ENCODE results near the gene ACSF3.

The ACSF3 gene

DNA sequence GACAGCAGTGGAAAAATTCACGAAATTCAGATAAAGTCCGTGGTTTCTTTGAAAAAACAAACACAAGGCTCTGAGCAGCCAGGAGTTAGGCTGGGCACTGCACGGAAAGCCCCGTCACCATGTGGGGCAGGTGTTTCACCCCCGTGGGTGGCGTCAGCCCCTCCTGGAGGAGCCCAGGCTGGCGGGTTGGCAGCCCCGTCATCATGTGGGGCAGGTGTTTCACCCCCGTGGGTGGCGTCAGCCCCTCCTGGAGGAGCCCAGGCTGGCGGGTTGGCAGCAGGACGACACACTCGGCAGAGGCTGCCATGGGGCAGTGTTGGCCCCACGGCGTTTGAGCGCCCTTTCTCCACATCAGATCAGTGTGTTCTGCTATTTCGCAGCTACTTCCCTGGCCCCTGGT lies 38.1 kb downstream of the ACSF3 start:
- DNase-seq (ENCODE audit: low read depth in 2 of 2), result no peak

DNA sequence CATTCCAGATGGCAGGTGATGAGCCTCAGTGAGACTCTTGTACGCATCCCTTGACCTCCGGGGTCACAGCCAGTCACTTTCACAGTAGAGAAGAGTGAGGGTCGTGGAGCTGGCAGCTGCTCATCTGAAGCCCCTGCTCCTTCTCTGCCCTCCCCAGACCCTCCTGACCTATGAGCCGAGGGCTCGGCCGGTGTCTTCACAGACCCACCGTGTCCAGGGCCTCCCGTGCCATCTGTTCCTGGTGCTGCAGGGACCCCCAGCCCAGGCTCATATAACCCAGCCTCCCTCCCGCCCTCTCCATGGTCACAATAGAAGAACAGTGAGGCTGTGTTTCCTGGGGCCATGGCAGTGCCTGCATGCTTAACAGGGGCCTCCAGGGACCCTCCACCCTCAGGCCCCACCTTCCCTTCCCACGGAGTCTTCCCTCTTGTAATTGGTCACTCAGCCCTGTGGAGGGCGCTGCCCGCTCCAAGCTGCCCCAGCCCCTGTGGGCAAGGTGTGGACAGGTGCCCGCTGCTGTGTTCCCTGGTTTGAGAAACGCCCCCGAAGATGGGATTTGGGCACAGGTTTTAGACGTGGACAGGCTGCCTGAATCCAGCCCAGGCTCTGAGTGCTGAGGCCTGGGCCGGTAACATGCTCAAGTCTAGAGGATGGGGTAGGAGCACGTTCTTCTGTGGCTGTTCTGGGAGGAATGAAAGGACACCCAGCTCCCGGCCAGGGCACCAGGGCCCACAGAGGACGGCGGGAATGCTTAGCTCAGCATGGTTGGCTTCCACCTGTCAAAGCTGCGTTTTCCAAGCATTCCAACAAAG lies 38.7 kb downstream of the ACSF3 start:
- no peak for DNase-seq (ENCODE audit: low read depth in 2 of 2)

DNA sequence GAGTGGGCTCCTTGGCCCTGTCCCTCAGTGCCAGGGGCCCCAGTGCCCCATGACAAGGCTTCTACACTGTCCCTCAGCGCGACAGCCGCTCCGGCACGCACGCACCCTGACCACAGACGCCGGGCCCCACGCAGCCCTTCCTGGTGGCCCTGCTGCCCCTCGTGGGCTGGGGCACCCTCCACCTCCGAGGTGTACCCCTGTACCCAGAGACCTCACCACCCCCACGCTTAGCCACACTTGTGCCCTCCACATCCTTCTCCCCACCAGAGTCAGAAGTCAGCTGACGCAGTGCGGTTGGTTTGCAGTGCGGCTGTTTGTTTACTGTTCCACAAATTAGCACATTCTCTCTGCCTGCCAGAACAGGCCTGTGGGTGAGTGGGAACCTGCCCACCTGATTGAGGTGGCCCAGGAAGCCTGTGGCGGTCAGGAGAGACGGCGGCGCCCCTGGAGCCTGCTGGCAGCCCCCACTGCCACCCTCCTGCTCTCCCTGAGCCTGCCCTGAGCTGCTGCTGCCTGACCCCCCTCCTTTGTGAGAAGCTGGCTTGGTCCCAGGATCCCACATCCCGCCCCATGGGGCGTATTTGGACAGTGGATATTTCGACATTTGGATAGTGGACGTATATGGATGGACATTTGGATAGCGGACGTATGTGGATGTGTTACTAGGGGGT lies 39.9 kb downstream of the ACSF3 start:
- no peak for DNase-seq (ENCODE audit: low read depth in 2 of 2)

DNA sequence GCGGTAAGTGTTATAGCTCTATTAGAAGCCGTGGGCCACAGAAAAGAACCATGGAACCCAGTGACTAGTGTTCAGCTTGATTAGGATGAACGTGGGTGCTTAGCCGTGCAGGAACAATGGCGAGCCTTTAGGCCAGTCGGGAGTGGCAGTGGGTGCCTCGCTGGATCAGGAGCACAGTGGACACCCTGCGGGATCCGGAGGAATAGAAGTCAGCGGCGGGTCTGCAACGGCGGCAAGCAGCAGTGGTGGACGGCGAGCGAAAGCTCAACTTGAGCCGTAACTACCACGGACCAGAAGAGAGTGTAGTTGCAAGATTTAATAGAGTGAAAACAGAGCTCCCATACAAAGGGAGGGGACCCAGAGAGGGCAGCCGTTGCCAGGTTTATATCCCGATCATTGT lies 40.6 kb downstream of the ACSF3 start:
- DNase-seq (ENCODE audit: low read depth in 2 of 2), result no peak

DNA sequence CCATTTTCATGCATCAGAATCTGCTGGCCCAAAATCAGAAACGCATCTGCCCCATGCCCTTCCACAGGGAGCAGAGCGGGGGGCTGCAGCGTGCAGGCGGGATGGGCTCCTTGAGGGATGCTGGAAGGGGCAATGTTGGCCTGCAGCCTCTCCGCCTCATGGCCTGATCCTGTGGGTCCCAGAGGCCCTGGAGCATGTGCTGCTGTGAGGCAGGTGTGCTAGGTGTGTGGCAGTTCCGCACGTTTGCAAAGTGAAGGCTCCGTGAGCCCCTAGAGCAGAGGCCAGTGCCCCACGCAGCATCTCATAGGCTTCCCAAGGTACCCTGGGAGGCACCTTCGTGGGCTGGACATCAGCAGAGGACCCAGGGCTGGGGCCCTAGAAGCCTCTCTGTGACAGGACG lies 41.5 kb downstream of the ACSF3 start:
- DNase-seq (ENCODE audit: low read depth in 2 of 2), result no peak

DNA sequence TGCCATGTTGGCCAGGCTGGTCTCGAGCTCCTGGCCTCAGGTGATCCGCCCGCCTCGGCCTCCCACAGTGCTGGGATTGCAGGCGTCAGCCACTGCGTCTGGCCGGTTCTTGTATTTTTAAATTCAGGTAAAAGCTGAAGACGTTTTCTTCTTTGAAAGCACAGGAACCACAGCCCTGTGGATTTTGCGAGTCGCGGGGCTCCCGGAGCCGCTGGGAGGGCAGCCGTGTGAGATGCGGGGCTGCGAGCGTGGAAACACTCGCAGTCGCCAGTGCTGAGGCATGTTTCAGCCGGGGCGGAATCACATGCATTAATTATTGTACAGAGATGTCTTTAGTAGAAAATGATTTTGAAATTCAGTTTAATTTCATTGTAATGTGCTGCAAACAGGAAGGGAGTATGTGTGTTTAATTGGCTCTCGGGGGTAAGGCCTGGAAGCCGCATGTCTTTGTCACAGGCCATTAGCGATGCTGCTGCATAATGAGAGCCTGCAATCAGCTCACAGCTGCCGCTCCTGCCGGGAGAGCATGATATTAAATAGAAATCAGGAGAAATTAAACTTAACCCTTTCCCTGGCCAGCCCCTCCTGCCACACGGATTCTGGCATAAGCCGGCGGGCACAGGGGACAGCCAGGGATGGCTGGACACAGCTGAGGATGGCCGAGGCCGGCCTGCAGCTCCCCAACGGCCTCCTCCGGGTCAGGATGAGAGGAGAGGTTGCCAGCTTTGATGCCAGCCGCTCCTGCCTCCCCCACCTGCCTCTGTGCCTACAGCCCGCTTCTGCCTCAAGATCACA lies 42.5 kb downstream of the ACSF3 start:
- DNase-seq (ENCODE audit: low read depth in 2 of 2), result no peak

DNA sequence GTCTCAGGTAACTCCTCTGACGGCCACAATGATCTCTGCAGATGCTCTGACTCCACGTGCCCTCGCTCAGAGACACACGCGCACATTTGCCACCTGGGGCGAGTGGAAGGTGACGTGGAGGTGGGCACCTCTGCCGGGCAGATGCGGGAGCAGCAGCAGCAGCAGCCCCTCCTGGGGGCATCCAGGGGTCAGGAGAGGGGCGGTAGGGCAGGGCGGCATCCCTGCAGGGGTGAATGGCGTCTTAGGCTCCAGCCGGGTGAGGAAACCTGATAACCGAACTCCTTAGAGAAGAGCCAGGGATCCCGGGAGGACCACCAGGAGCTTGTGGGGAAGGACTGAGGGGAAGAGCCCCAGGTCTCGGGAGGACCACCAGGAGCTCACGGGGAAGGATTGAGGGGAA lies 43.3 kb downstream of the ACSF3 start:
- DNase-seq (ENCODE audit: low read depth in 2 of 2), result no peak

DNA sequence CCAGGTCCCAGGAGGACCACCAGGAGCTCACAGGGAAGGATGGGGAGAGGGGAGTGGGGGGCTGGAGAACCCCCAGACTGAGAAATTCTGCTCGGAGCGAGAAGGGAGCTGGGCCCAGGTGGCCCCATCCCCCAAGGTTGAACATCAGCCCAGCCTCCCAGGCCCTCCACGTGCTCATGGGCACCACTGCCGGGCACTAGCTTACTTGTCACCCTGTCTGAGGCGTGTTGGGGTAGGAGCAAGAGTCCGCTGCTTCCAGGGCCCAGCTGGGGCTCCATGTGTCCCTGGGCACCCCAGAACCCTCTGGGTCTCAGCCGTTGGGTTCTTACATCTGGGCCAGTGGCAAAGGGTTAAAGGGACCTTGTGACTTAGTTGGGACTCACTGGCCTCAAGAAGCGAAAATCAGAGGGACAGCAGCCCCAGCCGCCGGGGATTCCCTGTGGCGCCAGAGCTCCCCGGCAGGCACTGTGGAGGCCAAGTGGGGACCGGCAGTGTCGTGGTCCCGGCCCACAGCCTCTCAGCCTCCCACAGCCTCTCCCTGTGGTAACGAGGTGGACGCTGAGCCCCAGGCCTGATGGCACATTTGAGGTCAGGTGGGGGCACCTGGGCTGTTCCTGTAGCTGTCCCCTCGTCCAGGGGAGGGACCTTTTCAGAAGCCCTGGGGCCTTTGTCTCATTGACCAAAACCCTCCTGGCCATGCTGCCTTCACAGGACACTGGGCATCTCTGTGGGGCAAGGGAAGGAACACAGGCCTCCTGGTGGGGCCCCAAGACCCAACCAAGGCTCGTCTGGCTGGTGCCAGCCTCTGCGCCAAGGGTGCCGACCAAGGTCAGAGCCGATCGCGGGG lies 44.2 kb downstream of the ACSF3 start:
- DNase-seq (ENCODE audit: low read depth in 2 of 2), result no peak

DNA sequence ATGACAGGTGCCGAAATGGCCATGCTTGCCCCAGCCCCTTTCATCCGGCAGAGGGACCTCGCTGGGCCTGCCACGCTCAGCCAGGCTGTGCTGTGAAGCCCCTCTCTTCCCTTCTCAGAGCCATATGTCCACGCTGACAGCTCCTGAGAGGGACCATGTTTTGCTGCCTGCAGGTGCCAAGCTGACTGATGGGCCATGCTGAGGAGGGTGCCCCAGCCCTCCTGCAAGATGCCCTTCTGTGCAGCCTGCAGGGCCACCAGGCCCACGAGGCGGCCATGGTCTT lies 44.8 kb downstream of the ACSF3 start:
- no peak for DNase-seq (ENCODE audit: low read depth in 2 of 2)

DNA sequence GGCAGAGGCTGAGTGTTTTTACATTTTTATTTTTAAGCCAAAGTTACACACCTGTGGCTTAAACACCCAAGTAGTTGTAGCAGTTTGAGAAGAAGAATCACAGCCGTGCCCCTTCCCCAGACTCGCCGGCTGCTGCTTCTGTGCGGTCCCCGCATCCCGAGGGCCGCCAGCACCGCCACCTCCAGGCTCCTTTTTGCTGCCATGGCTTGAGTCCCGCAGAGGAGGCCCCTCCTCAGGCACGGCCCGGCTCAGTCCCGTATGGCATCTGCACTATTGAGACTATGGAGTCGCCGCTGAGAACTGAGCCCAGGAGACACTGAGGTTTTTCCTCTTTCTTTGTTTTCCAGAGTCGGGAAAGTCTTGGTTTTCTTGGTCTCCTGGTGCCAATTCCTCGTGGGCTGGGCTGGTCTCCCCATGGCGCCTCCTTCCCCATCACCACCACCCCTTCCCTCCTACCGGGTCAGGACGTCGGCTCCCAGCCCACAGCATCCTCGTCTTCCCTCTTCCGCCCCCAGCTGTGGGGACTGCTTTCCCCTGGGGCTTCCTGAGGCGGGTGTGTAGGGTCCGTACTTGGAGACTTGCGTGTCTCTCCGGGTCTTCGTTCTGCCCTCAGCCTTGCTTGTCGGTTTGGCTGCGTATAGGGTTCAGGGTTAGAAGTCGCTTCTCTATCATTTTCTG lies 45.3 kb downstream of the ACSF3 start:
- no peak for DNase-seq (ENCODE audit: low read depth in 2 of 2)

DNA sequence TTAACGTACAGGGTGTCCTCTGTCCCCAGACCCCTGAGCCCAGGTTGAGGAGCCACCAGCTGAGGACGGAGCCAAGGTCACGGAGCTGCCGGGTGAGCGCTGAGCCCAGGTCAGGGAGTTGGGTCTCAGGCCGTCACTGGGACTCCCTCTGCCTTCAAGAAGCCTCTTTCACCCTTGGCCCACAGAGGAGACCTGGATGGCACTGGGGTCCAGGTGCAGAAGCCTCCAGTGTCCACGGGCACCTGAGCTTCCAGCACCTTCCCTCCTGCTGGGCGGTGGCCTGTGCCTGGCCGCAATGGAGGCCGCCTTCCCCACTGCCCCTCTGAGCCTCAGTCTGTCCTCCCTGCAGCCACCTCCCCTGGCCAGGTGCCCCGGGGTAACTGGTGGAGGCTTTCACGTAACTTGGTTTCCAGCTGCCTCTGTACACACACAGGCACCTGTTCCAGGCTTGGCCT lies 46.3 kb downstream of the ACSF3 start:
- DNase-seq (ENCODE audit: low read depth in 2 of 2), result no peak

DNA sequence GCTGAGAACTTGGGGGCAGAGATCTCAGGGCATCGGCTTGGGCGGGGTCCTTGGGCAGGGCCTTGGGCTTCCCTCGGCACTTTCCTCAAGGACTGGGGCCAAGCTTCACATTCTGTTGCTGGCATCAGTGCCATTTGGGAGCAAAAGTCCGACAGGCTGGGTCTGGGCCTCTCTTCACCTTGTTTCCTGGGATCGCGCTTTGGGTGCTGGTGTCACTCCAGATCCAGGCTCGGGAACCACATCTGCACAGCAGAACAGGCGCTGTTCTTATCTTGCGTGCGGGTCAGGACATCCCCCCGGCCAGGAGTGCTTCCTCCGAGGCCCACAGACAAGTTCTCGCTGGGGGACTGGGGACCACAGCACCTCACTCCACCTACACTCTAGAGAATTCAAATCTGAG lies 46.7 kb downstream of the ACSF3 start:
- DNase-seq (ENCODE audit: low read depth in 2 of 2), result no peak

DNA sequence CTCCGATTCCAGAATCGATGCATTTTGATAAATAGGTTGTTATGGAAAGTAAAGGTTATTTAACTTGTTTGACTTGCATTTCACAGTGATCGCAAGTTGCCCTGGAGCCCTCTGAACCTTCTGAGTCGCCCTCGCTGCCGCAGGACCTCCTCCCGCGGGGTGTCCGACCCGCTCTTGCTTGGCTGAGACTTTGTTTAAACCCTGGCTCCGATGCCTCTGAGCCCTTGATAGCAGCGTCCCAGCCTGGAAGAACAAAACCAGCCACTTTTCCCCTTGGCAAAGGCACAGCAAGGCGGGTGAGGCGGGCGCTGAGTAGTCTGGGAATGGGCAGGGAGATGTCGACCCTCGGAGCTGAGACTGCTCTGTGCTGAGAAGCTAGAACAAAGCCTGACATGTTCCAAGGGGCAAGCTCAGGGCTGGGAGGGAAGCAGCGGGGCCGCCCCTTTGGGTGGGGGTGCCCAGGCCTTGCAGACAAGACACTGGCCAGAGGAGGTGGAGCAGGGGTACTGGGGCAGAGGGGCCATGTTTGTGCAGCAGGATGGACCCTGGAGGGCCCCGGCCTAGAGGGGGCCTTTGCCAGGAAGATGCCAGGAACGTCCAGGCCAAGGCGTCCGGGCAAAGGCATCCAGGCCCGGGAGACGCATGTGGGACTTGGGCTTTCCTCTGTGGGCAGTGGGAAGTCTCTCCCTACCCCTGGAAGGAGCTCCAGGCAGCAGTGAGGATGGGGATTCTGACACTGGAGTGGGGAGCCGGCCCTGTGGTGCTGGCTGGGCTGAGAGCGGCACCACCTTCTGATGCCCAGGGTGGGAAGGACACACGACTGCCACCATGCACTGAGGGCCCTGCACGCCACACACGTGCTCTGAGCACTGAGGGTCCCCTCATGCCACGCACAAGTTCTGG lies 47.6 kb downstream of the ACSF3 start:
- DNase-seq (ENCODE audit: low read depth in 2 of 2), result no peak

DNA sequence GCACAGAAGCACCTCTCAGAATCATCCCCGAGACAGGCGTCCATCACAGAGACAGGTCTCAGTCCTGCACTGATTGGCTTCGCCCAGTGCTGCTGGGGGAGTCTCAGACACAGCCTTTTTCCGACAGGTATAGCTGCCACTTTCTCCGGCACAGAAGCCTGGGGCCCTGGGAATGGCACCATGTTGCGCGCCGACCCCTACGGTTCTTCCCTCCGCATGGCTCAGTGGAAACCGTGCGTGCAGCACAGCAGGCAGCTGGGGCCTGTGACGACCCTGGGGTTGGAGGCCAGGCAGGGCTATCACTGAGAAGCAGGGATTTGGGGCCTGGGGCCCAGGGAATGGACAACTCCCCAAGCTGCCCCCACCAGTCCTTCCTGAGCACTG lies 48.2 kb downstream of the ACSF3 start:
- no peak for DNase-seq (ENCODE audit: low read depth in 2 of 2)

DNA sequence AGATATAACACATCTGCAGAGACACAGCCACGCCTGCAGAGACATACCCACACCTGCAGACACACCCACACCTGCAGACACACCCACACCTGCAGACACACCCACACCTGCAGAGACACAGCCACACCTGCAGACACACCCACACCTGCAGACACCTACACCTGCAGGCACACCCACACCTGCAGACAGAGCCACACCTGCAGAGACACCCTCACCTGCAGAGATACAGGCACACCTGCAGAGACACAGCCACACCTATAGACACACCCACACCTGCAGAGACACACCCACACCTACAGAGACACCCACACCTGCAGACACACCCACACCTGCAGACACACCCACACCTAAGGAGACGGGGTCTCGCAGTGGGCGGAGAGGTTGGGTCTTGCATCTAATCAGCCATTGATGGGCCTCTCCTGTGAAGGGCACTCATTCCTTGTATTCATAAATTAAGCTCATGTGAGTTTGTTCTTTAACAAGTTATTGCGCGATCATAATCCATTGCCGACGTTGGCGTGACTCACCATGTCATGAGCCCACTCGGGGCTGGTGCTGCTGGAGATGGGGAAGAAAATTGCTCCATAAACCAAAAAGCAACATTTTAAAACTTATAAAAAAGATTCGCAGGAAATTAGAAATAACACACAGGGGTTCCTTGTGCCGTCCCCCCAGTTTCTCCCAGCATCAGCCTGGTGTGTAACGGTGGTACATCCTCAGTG lies 49.0 kb downstream of the ACSF3 start:
- no peak for DNase-seq (ENCODE audit: low read depth in 2 of 2)

DNA sequence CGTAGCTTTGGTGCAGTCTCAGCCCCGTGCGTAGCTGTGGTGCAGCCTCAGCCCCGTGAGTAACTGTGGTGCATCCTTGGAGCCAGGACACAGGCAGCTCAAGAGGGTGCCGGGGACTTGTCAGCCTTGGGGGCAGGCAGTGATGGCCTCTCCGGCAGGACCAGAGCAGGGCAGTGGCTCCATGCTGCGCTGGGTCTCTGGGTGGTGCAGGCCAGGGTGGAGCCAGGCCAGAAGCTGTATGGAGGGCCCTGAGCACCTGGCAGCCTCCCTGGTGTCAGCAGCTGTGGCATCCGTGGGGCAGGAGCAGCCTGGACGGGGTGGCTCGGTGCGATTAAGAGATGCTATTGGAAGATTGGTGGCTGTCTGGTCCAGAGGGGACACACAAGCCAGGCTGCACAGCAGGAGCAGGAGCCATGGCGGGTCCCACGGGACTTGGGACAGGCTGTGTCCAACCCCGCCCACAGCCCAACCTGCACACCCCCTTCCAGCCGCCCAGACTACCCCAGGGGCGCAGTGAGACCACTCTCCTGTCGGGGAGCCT lies 49.6 kb downstream of the ACSF3 start:
- no peak for DNase-seq (ENCODE audit: low read depth in 2 of 2)

DNA sequence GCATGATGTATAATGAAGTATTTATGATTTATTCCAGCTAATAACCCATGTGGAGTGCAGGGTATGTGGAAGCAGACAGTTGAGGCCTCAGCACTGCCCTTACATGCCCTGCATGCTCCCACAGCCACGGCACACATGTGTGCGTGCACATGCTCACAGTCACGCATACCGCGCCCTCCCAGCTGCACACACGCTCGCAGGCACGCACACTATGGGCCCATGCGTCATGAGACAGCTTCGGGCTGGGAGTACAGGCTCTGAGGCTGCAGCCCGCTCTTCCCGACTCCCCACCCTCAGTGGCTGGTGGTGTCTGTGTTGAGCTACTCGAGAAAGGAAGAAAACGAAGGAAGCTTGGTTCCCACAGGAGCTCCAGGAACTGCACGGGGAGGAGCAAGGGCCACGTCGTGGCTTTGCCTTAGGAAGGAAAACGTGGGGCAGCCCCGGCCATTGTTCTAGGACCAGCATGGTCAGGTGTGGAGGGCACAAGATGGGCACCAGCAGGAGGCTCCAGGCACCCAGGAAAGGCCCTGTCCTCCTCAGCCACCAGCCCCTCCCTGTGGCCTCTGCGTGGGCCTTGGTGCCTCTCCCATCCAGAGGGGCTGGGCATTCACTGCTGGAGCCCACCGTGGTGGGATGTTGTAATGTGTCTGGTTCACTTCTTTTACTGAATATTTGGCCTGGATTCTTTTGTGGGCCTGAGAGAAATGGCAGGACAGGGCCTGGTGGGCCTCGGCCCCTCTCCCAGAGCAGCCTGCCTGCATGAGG lies 50.4 kb downstream of the ACSF3 start:
- DNase-seq (ENCODE audit: low read depth in 2 of 2), result no peak

DNA sequence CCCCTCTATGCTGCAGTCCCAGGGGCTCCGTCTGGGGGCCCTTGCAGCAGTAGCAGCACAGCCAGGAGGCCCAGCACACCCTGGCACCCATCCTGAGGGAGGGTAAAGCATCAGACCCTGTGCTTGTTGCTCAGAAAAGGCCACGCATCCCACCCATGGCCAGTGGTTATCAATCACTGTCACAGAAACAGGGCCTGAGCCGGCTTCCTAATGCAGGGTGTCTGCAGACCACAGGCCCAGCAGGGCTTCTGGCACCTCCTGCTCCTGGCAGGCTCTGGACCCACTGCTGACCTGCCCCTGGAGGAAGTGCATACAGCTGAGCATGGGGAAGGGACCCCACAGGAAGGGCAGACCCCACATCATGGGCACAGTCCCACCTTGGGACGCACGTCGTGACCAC lies 51.0 kb downstream of the ACSF3 start:
- no peak for DNase-seq (ENCODE audit: low read depth in 2 of 2)
